GM12878 (cell line): ENCODE results near the gene UBE2M. TPM values are rescaled to one million over a fixed set of nuclear protein-coding genes. Genes with fewer than 3 reads are reported as not detected.

Experiments used
- BACH1 ChIP-seq: fragments of 450-650 bp; IDR thresholded peaks from 2 replicates; pipeline ENCODE4 v1.6.1; 2017; ENCODE audit warnings: mild to moderate bottlenecking, borderline replicate concordance
- BHLHE40 ChIP-seq, 2 experiments: fragments of 450-650 bp in 1 of 2; IDR thresholded peaks; 2 replicates each; pipeline ENCODE4 v1.6.1; 2011 to 2017; ENCODE audit warnings: low read depth in 2 of 2, borderline replicate concordance in 1 of 2, improper control_type of control experiment in 1 of 2, low read length in 1 of 2, mild to moderate bottlenecking in 1 of 2
- CBX3 ChIP-seq: fragments of 200-600 bp; sonication (generic); IDR thresholded peaks from 2 replicates; pipeline ENCODE4 v1.6.1; 2016; ENCODE audit warnings: low read depth, borderline replicate concordance
- CHD4 ChIP-seq: fragments of 200-600 bp; sonication (generic); IDR thresholded peaks from 2 replicates; pipeline ENCODE4 v1.6.1; 2016; ENCODE audit warnings: mild to moderate bottlenecking
- FOXK2 ChIP-seq: fragments of 450-650 bp; IDR thresholded peaks from 2 replicates; pipeline ENCODE4 v1.6.1; 2017; ENCODE audit warnings: mild to moderate bottlenecking, moderate library complexity
- HCFC1 ChIP-seq: fragments of 150-350 bp; IDR thresholded peaks from 2 replicates; pipeline ENCODE4 v1.6.1; 2014; ENCODE audit warnings: low read length
- HDGF ChIP-seq: fragments of 450-650 bp; IDR thresholded peaks from 2 replicates; pipeline ENCODE4 v1.6.1; 2016; ENCODE audit warnings: antibody characterized with exemption
- MEF2A ChIP-seq: IDR thresholded peaks from 2 replicates; pipeline ENCODE4 v1.6.1; 2011; ENCODE audit warnings: low read depth, mild to moderate bottlenecking, low read length, moderate library complexity; ENCODE audit not compliant: insufficient read depth
- PBX3 ChIP-seq: IDR thresholded peaks from 2 replicates; pipeline ENCODE4 v1.6.1; 2011; ENCODE audit warnings: mild to moderate bottlenecking, low read depth, low read length, moderate library complexity; ENCODE audit not compliant: insufficient replicate concordance
- POLR2A ChIP-seq: IDR thresholded peaks from 2 replicates; pipeline ENCODE4 v1.6.1; 2011; ENCODE audit warnings: low read depth, mild to moderate bottlenecking, low read length
- PRDM15 ChIP-seq: fragments of 450-650 bp; formaldehyde crosslinking; IDR thresholded peaks from 2 replicates; pipeline ENCODE4 v1.4.0; 2020; ENCODE audit warnings: mild to moderate bottlenecking, moderate library complexity
- RELB ChIP-seq: fragments of 450-650 bp; IDR thresholded peaks from 2 replicates; pipeline ENCODE4 v1.6.1; 2017; ENCODE audit warnings: low read depth, mild to moderate bottlenecking, moderate library complexity
- SIN3A ChIP-seq: IDR thresholded peaks from 2 replicates; pipeline ENCODE4 v1.6.1; 2012; ENCODE audit warnings: low read depth, low read length, improper control_type of control experiment
- SMC3 ChIP-seq: IDR thresholded peaks from 2 replicates; pipeline ENCODE4 v1.6.1; 2011; ENCODE audit warnings: low read length, improper control_type of control experiment, borderline replicate concordance
- SPI1 ChIP-seq: IDR thresholded peaks from 2 replicates; pipeline ENCODE4 v1.6.1; 2011; ENCODE audit warnings: low read depth, mild to moderate bottlenecking, low read length, moderate library complexity, borderline replicate concordance; ENCODE audit not compliant: insufficient read depth
- STAT3 ChIP-seq: IDR thresholded peaks from 2 replicates; pipeline ENCODE4 v1.6.1; 2011; ENCODE audit warnings: low read depth, low read length, improper control_type of control experiment
- TARDBP ChIP-seq: IDR thresholded peaks from 2 replicates; pipeline ENCODE4 v1.6.1; 2016; ENCODE audit warnings: borderline replicate concordance
- TBL1XR1 ChIP-seq: IDR thresholded peaks from 2 replicates; pipeline ENCODE4 v1.6.1; 2012; ENCODE audit warnings: low read depth, low read length, improper control_type of control experiment
- WRNIP1 ChIP-seq: IDR thresholded peaks from 2 replicates; pipeline ENCODE4 v1.6.1; 2011; ENCODE audit warnings: low read depth, low read length, improper control_type of control experiment, borderline replicate concordance
- ZNF622 ChIP-seq: fragments of 450-650 bp; IDR thresholded peaks from 2 replicates; pipeline ENCODE4 v1.6.1; 2017; ENCODE audit warnings: mild to moderate bottlenecking, inconsistent platforms
- polyA plus RNA-seq, 11 experiments: library from polyadenylated mRNA; depleted of rRNA in 4 of 11; unstranded in 6 of 11; stranded (reverse) in 5 of 11; fragments of >200 nt; fragmentation: Nextera tagmentation in 4 of 11; fragmentation: Illumina TruSeq in 1 of 11; extraction: Ambion mirVana in 4 of 11; extraction: Trizol in 1 of 11; gene quantifications; 1 replicate in 1 of 11; 2 replicates in 10 of 11; pipeline versions ENCODE4 v1.2.1 to v1.2.3, GENCODE V29; 2011 to 2016; ENCODE audit warnings: inconsistent platforms in 2 of 11, missing spikeins in 2 of 11, low read depth in 1 of 11
- total RNA-seq, 4 experiments: library from RNA; depleted of rRNA in 3 of 4; stranded (reverse); fragments of >200 nt in 3 of 4; fragmentation: Illumina TruSeq in 1 of 4; extraction: Trizol in 1 of 4; gene quantifications; 2 replicates each; pipeline versions ENCODE4 v1.2.1 to v1.2.3, GENCODE V29; 2013 to 2021
- TF ChIP-seq, protein P1 (sequence below): IDR thresholded peaks from 2 replicates; pipeline ENCODE4 v1.6.1; 2012; ENCODE audit warnings: low read length, inconsistent platforms
- TF ChIP-seq, protein P2 (sequence below): fragments of 450-650 bp; IDR thresholded peaks from 2 replicates; pipeline ENCODE4 v1.6.1; 2016; ENCODE audit warnings: mild to moderate bottlenecking

UBE2M gene
- total and polyA plus RNA-seq, 10 of the 15 experiments (the other 5 are each of a cell fraction or from before 2014, with no cell fraction given): 1.4 to 105 (median 73.9) TPM

- TF ChIP-seq, protein P1, sequence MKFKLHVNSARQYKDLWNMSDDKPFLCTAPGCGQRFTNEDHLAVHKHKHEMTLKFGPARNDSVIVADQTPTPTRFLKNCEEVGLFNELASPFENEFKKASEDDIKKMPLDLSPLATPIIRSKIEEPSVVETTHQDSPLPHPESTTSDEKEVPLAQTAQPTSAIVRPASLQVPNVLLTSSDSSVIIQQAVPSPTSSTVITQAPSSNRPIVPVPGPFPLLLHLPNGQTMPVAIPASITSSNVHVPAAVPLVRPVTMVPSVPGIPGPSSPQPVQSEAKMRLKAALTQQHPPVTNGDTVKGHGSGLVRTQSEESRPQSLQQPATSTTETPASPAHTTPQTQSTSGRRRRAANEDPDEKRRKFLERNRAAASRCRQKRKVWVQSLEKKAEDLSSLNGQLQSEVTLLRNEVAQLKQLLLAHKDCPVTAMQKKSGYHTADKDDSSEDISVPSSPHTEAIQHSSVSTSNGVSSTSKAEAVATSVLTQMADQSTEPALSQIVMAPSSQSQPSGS: no peak
- TF ChIP-seq TBL1XR1 (no peak), BHLHE40 (IDR thresholded peaks at IDR 0.05; ENCODE audit: borderline replicate concordance in 1 of 2, low read depth in 2 of 2, low read length in 1 of 2) (no peak), HCFC1 (peak; percentile 81), HDGF (no peak), CHD4 (no peak), FOXK2 (no peak), MEF2A (no peak), BACH1 (no peak), POLR2A (no peak), PBX3 (no peak), SMC3 (no peak), SPI1 (no peak), SIN3A (no peak), TARDBP (no peak), PRDM15 (no peak), RELB (0 out of 2 replicates have a peak, but pooled peaks have one; percentile 22), STAT3 (no peak), WRNIP1 (no peak), ZNF622 (no peak), CBX3 (no peak)
- TF ChIP-seq, protein P2, sequence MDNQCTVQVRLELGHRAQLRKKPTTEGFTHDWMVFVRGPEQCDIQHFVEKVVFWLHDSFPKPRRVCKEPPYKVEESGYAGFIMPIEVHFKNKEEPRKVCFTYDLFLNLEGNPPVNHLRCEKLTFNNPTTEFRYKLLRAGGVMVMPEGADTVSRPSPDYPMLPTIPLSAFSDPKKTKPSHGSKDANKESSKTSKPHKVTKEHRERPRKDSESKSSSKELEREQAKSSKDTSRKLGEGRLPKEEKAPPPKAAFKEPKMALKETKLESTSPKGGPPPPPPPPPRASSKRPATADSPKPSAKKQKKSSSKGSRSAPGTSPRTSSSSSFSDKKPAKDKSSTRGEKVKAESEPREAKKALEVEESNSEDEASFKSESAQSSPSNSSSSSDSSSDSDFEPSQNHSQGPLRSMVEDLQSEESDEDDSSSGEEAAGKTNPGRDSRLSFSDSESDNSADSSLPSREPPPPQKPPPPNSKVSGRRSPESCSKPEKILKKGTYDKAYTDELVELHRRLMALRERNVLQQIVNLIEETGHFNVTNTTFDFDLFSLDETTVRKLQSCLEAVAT: peak; percentile 84
Measured at GRCh38 chr19:58572026-58572817, 13.8 kb upstream of the UBE2M start (continued).
